Stimulated activated CD8-positive, alpha-beta memory T cell treated with anti-CD3 and anti-CD28 coated beads, Interleukin-12 subunit alpha, Interleukin-12 subunit beta, amount 100 ng/mL, for 24 hours (primary cell): ENCODE measurements around the gene GTF3C1.

Experiments used
- DNase-seq: peaks from one replicate; pipeline ENCODE4 v3.0.0-alpha.2; 2020; ENCODE audit errors: extremely low read depth

GTF3C1 gene

GRCh38 chr16:27485126-27485525, 64.6 kb downstream of the GTF3C1 start:
- DNase-seq = no peak

GRCh38 chr16:27483624-27484023, 66.1 kb downstream of the GTF3C1 start:
- no peak for DNase-seq

GRCh38 chr16:27483088-27483437, 66.7 kb downstream of the GTF3C1 start:
- no peak for DNase-seq

- DNase-seq = no peak
Measured at GRCh38 chr16:27482397-27483087, 67.2 kb downstream of the GTF3C1 start.

GRCh38 chr16:27481282-27481934, 68.3 kb downstream of the GTF3C1 start:
- no peak for DNase-seq

GRCh38 chr16:27480761-27481160, 69.0 kb downstream of the GTF3C1 start:
- no peak for DNase-seq

GRCh38 chr16:27476240-27476639, 73.5 kb downstream of the GTF3C1 start:
- DNase-seq = no peak

GRCh38 chr16:27475561-27475960, 74.2 kb downstream of the GTF3C1 start:
- DNase-seq = no peak

- DNase-seq = no peak
Measured at GRCh38 chr16:27474921-27475320, 74.8 kb downstream of the GTF3C1 start.

- no peak for DNase-seq
Measured at GRCh38 chr16:27474041-27474440, 75.7 kb downstream of the GTF3C1 start.

GRCh38 chr16:27473101-27473900, 76.4 kb downstream of the GTF3C1 start:
- DNase-seq = no peak

GRCh38 chr16:27472091-27473020, 77.4 kb downstream of the GTF3C1 start:
- DNase-seq = no peak

- no peak for DNase-seq
Measured at GRCh38 chr16:27471661-27472060, 78.1 kb downstream of the GTF3C1 start.

GRCh38 chr16:27470567-27471431, 78.9 kb downstream of the GTF3C1 start:
- DNase-seq = no peak

GRCh38 chr16:27468941-27469531, 80.7 kb downstream of the GTF3C1 start:
- DNase-seq = no peak

- no peak for DNase-seq
Measured at GRCh38 chr16:27465483-27465879, 84.2 kb downstream of the GTF3C1 start.

GRCh38 chr16:27464626-27465482, 84.9 kb downstream of the GTF3C1 start:
- no peak for DNase-seq

GRCh38 chr16:27463741-27464591, 85.7 kb downstream of the GTF3C1 start:
- no peak for DNase-seq
